Uterus (tissue), 4 donors: ENCODE results near the gene MPP7. TPM values are rescaled to one million over a fixed set of nuclear protein-coding genes. Genes with fewer than 3 reads are reported as not detected.

Source experiments
- DNase-seq, 2 donors: peaks; one replicate each; pipeline ENCODE4 v3.0.0-alpha.2; 2019 to 2020
- H3K27ac ChIP-seq, 2 donors: fragments of 200-600 bp; sonication (generic); 1 replicate in 1 of 2; 2 replicates in 1 of 2; pipeline ENCODE4 v1.5.1; 2016 to 2018
- H3K27me3 ChIP-seq, 2 donors: fragments of 200-600 bp; sonication (generic); one replicate each; pipeline ENCODE4 v1.5.1; 2018 to 2019; ENCODE audit warnings: control low read depth in 1 of 2
- H3K36me3 ChIP-seq, 2 donors: fragments of 200-600 bp; sonication (generic); one replicate each; pipeline ENCODE4 v1.5.1; 2019; ENCODE audit warnings: control low read depth in 1 of 2
- H3K4me1 ChIP-seq, 2 donors: fragments of 200-600 bp; sonication (generic); one replicate each; pipeline ENCODE4 v1.5.1; 2018 to 2019; ENCODE audit warnings: control low read depth in 1 of 2
- H3K4me3 ChIP-seq, 2 donors: fragments of 200-600 bp; sonication (generic); 1 replicate in 1 of 2; 2 replicates in 1 of 2; pipeline ENCODE4 v1.5.1; 2018 to 2019; ENCODE audit warnings: mild to moderate bottlenecking in 1 of 2
- H3K9me3 ChIP-seq, 2 donors: fragments of 200-600 bp; sonication (generic); one replicate each; pipeline ENCODE4 v1.5.1; 2019; ENCODE audit warnings: control low read depth in 1 of 2
- POLR2A ChIP-seq, 2 donors: fragments of 450-650 bp; IDR thresholded peaks; one replicate each; pipeline ENCODE4 v1.6.1; 2016; ENCODE audit warnings: antibody characterized with exemption in 2 of 2, mild to moderate bottlenecking in 1 of 2, moderate library complexity in 1 of 2
- intact Hi-C: fragments of 100-400 bp; cut with DNase I; formaldehyde crosslinking; loops from one replicate; pipeline ENCODE4 v1.15.1; 2023; ENCODE audit warnings: low total_unique reads
- total RNA-seq, 4 donors: library from RNA; depleted of rRNA in 3 of 4; stranded (reverse); fragments of >200 nt in 3 of 4; gene quantifications; one replicate each; pipeline versions ENCODE4 v1.1.0 to v1.2.4, GENCODE V29; 2014 to 2023
- TF ChIP-seq, protein P1 (sequence below), 4 experiments: fragments of 200-600 bp in 2 of 4; fragments of 450-650 bp in 2 of 4; sonication (generic) in 2 of 4; IDR thresholded peaks; one replicate each; pipeline ENCODE4 v1.5.1; 2016 to 2019; ENCODE audit warnings: antibody characterized with exemption in 4 of 4, mild to moderate bottlenecking in 2 of 4, moderate library complexity in 1 of 4
- donor health status: DM: yes; HTN: yes; CAD: no.

MPP7 gene
- total RNA-seq, 4 donors from 2014 or later, result 3.6 to 18.0 (median 13.1) TPM

DNA sequence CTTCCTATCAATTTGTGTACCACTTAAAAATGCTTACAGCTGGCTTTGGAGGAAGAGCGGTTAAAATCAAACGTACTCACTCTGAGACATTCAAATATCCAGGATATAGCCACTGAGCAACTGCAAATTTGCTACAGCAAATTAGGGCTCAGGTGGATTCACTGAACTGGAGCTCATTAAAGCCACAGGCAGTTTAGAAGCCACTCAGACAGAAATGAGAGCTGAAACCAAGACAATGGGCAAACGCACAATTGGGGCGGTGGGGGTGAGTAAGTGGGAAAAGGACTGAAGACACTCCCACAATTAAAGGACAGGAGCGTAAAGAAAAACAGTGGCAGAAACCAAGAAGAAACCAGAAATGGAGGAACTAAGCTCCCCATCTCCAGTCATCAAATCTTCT, 20.5 kb downstream of the MPP7 start:
- intact Hi-C loops, result no loop called here
- no peak overlapping the region for H3K27ac ChIP-seq
- no peak overlapping the region for H3K4me3 ChIP-seq
- no peaks in the 10 kb centered on the region for H3K36me3 ChIP-seq
- H3K4me1 ChIP-seq, result no peaks in the 10 kb centered on the region
- no peaks in the 10 kb centered on the region for H3K27me3 ChIP-seq
- TF ChIP-seq POLR2A (IDR thresholded peaks at IDR 0.05), result no peak
- TF ChIP-seq, protein P1, sequence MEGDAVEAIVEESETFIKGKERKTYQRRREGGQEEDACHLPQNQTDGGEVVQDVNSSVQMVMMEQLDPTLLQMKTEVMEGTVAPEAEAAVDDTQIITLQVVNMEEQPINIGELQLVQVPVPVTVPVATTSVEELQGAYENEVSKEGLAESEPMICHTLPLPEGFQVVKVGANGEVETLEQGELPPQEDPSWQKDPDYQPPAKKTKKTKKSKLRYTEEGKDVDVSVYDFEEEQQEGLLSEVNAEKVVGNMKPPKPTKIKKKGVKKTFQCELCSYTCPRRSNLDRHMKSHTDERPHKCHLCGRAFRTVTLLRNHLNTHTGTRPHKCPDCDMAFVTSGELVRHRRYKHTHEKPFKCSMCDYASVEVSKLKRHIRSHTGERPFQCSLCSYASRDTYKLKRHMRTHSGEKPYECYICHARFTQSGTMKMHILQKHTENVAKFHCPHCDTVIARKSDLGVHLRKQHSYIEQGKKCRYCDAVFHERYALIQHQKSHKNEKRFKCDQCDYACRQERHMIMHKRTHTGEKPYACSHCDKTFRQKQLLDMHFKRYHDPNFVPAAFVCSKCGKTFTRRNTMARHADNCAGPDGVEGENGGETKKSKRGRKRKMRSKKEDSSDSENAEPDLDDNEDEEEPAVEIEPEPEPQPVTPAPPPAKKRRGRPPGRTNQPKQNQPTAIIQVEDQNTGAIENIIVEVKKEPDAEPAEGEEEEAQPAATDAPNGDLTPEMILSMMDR (IDR thresholded peaks at IDR 0.05), result no peak
- H3K9me3 ChIP-seq, result no peaks in the 10 kb centered on the region
- no peak for DNase-seq

DNA sequence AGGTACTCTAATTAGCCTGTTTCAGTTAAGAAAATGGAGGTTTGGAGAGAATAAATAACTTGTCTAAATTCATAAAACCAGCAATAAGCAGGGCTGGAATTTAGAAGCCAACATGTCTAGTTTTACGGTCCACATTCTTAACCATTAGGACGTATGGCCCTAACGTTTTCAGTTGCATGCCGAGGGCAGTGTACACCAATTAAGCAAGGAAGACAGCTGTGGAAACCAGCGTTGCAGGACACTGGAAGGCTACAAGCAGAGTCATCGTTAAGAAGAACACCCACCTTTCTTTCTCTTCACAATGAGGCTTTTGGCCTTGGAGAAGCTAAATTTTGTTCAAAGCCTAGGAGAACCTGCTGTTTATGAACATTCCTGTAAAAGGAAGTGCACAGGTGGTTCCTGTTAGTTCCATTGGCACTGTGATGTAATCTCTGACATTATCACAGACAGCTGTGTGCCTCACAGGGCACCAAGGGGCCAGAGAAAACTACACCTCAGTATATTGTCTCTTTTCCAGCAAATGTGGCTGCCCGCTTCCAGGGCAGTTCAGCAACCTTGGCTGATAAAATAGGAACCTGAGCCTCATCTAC, 21.0 kb downstream of the MPP7 start:
- TF ChIP-seq, protein P1 (IDR thresholded peaks at IDR 0.05), result no peak
- TF ChIP-seq POLR2A (IDR thresholded peaks at IDR 0.05), result no peak
- no peaks in the 10 kb centered on the region for H3K9me3 ChIP-seq
- no peak overlapping the region for H3K4me3 ChIP-seq
- H3K27me3 ChIP-seq, result no peaks in the 10 kb centered on the region
- H3K36me3 ChIP-seq, result no peaks in the 10 kb centered on the region
- no peak overlapping the region for H3K27ac ChIP-seq
- intact Hi-C loops, result no loop called here
- H3K4me1 ChIP-seq, result no peaks in the 10 kb centered on the region
- DNase-seq, result no peak

DNA sequence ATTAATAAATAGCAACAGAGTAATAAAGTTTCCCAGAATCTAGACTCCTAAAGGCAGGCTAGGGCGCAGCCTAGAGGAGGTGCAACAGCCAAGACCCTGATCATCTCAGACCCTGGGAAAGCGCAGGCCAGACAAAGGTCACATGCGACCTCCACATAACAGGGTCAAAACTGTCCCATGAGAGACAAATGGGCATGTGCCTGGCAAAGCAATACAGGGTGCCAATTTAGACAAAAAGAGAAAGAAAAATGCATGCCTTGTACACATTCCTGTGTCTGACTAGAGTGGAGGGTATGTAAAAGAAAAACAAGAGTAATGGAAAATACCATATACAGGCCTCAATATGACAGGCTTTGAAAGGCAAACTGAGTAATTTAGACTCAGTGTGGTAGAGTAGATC, 22.2 kb downstream of the MPP7 start:
- H3K4me1 ChIP-seq, result no peaks in the 10 kb centered on the region
- intact Hi-C loops, result no loop called here
- DNase-seq, result no peak

DNA sequence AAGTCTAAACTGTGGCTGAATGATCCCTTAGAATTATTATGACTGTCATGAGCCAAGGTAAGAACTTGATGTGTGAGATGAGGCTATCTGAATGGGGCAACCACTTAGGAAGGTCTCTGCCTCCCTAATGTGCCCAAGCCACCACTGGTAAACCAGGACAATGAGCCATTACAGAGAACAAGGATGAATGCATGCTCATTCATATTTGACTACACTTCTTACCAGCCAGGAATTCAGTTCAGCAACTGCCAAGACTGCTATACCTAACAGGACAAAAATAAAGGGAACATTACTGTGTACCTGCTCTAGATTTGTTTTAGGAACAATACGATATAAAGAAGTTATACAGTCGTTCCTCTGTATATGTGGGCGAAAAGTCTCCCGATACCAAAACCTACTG, 23.0 kb downstream of the MPP7 start:
- no peaks in the 10 kb centered on the region for H3K4me1 ChIP-seq
- TF ChIP-seq, protein P1 (IDR thresholded peaks at IDR 0.05), result no peak
- TF ChIP-seq POLR2A (IDR thresholded peaks at IDR 0.05), result no peak
- H3K9me3 ChIP-seq, result no peaks in the 10 kb centered on the region
- H3K27me3 ChIP-seq, result no peaks in the 10 kb centered on the region
- no peak overlapping the region for H3K4me3 ChIP-seq
- no peak for DNase-seq
- intact Hi-C loops, result no loop called here
- H3K36me3 ChIP-seq, result no peaks in the 10 kb centered on the region
- H3K27ac ChIP-seq, result no peak overlapping the region

More for the DNA sequence above, 22.2 kb downstream of the MPP7 start:
- Histone ChIP-seq H3K27ac (no peak overlapping the region), H3K36me3 (no peaks in the 10 kb centered on the region), H3K27me3 (no peaks in the 10 kb centered on the region), H3K4me3 (no peak overlapping the region), H3K9me3 (no peaks in the 10 kb centered on the region)
- TF ChIP-seq POLR2A (IDR thresholded peaks at IDR 0.05), result no peak
- TF ChIP-seq, protein P1 (IDR thresholded peaks at IDR 0.05), result no peak

DNA sequence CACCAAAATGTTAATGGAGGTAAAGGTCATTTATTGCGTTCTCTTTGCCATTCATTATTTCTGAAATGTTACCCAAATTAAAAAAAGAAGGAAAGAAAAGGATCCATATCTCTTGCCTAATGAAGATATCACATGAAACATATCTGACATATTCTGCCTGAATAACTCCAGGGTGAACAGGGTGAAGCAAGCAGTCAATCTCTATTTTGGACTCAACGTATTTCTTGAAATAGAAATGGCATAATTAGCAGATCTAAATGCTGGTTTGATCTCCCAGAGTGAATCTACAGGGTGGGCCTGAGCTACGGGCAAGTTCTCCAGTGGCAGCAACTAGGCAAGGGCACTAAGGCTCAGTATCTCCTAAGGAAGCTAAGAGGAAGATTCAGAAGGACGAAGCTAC, 24.0 kb downstream of the MPP7 start:
- H3K27me3 ChIP-seq, result no peaks in the 10 kb centered on the region
- no peaks in the 10 kb centered on the region for H3K9me3 ChIP-seq
- no peaks in the 10 kb centered on the region for H3K4me1 ChIP-seq
- no peaks in the 10 kb centered on the region for H3K36me3 ChIP-seq
- H3K4me3 ChIP-seq, result no peak overlapping the region
- TF ChIP-seq, protein P1 (IDR thresholded peaks at IDR 0.05), result no peak
- no peak for TF ChIP-seq POLR2A (IDR thresholded peaks at IDR 0.05)
- DNase-seq, result no peak
- intact Hi-C loops, result no loop called here
- no peak overlapping the region for H3K27ac ChIP-seq
